Occipital lobe (tissue), 2 donors: ENCODE results near the gene SPHKAP. TPM values are rescaled to one million over a fixed set of nuclear protein-coding genes. Genes with fewer than 3 reads are reported as not detected.
A peak's percentile ranks its signal among the peaks of the same experiment; 100 is the strongest.
"Not testable (repeated sequence)": the region's sequence is repeated elsewhere in the genome, so short reads cannot be mapped to it uniquely, and the experiment has no call there.

ENCODE experiments used
- DNase-seq: peaks from one replicate; lab custom pipeline; 2025; lab: John Stamatoyannopoulos, UW
- total RNA-seq: library from RNA; depleted of rRNA; stranded (reverse); fragments of >200 nt; gene quantifications from one replicate; pipeline ENCODE4 v1.2.3, GENCODE V29; 2014

SPHKAP gene
- total RNA-seq, 1 donor from 2014 or later = 21.2 TPM

- DNase-seq = no peak
Observed at GRCh38 chr2:228039752-228040534, 141.5 kb downstream of the SPHKAP start.

GRCh38 chr2:228038967-228039366 lies 142.5 kb downstream of the SPHKAP start:
- no peak for DNase-seq

- no peak for DNase-seq
Observed at GRCh38 chr2:228037915-228038314, 143.6 kb downstream of the SPHKAP start.

- no peak for DNase-seq
Observed at GRCh38 chr2:228023619-228024018, 157.9 kb downstream of the SPHKAP start.

DNA sequence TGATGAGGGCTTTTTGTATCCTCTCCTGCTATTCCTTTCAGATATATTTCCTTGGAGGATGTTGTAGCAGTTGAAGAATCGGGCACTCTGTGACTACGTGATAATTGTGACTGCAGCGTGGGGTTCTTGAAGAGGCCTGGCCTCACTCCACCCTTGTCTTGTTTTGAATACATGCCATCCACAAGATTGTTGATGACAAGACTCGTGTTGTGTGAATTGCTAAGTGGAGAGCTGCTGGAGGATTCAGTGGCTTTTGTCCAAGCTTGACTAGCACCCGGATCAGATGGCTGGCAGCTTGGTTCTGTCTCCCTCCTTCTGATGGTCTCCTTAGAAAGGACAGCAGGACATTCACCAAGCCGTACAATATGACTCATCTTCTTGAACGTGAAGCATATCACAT lies 163.2 kb downstream of the SPHKAP start:
- DNase-seq = no peak

DNA sequence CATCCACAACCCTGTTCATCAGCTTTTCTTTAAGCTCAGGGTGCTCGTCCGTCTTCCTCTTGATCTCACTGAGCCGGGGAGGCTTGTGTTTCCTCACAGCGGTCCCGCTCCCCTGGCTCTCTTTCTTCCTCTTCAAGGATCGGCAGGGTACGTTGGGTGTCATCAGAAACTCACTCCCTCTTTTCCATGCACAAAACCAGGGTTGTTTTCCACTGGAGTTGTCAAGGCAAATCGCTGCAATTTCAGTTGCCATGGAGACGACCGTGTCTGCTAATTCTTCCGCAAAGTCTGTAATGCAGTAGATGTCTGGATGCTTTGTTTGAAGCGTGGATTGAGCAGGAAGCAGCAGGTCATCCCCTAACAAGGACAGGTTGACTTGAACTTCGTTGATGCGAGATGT lies 163.7 kb downstream of the SPHKAP start:
- DNase-seq = no peak

GRCh38 chr2:228016402-228016801 lies 165.1 kb downstream of the SPHKAP start:
- no peak for DNase-seq

- no peak for DNase-seq
Observed at GRCh38 chr2:228015741-228016140, 165.7 kb downstream of the SPHKAP start.

GRCh38 chr2:227996366-227996765 lies 185.1 kb downstream of the SPHKAP start:
- no peak for DNase-seq

DNA sequence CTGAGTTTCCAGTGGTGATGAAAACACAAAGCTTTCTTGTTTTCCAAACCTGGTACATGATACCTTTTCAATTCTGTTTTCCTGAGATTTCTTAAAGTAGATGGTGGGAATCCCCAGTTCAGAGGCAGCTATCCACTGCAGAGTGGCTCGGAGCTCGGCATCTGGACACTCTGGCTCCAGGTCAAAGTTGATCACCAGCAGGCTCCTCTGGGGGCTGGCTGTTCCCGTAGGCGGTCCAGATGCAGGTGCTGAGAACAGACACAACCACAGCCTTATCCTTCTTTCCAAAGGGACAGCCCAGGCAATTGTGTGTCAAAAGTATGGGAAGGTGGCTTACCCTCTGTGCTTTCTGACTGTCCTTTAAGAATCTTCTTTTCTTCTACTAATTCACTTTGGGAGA lies 190.6 kb downstream of the SPHKAP start:
- DNase-seq = no peak

- no peak for DNase-seq
Observed at GRCh38 chr2:227973241-227973640, 208.2 kb downstream of the SPHKAP start.

DNA sequence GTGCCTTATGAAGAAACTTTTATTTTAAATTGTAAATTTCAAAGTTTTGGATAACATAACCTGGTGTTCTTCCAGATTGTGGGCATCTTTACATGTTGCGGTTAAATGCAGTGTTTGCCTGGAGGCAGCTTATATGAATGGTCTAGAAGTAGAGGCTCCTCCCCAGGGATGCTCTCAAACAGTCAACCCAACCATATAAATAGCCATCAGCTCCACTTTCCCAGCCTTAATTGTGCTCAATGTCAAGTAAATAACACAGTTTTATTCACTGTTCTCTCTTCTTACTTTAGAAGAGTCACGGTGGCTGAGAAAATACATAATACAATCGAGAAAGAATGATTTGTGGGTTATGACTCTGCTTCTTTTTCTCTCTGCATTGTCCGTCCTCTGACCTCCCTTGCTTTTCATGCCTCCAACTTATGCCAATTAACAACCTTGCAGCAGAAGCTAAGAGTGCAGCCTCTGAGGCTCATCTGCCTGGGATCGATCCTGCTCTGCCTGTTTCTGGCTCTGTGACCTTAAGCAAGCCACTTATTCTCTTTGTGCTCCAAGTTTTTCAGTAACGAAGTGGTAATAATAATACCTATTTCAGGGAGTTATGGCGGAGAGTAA lies 209.8 kb downstream of the SPHKAP start:
- DNase-seq = no peak

- no peak for DNase-seq
Observed at GRCh38 chr2:227960317-227960716, 221.2 kb downstream of the SPHKAP start.

DNA sequence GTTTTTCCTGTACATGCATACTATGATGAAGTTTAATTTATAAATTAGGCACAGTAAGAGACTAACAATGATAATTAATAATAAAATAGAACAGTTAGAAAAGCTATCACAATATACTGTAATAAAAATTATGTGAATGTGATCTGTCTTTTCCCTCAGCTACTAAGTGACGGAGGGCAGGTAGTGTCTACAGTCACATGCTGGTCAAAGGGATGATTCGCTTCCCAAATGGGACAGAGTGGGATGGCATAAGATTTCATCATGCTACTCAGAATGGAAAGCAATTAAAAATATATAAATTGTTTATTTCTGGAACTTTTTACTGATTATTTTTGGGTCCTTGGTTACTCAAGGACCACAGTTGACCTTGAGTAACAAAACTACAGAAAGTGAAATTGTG lies 238.5 kb downstream of the SPHKAP start:
- no peak for DNase-seq

GRCh38 chr2:227942021-227942420 lies 239.5 kb downstream of the SPHKAP start:
- no peak for DNase-seq

GRCh38 chr2:227939271-227940027 lies 242.0 kb downstream of the SPHKAP start:
- peak; percentile 14 for DNase-seq

DNA sequence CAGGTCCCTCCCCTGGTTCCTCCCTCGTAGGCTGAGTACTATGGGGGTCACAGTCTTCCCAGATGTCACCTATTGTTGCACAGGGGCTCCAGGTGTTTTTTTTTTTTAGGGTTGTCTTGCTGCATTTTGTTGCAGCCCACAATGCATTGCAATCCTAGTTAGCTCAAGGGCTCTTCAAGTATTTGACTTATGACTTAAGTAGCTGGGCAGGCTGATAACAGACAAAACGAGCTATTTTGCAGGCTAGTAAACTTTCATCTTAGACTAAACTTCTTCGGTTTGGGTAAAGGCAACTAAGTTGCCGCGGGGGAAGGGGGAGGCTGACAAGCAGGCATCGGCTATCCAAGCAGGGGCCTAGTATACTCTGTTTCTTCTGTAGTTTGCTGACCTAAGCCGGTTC lies 245.2 kb downstream of the SPHKAP start:
- DNase-seq = not testable (repeated sequence)

DNA sequence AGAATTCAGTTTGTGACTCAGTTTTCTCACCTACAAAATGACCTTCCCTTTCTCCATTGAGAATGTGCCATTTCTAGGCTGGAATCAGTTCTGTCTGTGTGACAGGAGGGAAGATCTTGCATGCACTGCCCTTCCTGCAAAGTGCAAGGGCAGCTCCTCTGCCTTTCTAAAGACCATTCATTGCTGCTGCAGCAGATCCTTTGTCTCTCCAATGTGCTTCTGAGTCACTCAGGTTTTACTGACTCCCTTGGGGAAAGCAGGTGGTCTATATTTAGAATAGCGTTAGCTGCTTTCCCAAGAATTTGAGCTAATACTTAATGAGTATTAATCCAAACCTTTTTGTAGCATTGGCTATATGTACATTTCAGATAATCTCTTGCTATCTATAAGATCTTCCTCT lies 247.6 kb downstream of the SPHKAP start:
- DNase-seq = no peak

DNA sequence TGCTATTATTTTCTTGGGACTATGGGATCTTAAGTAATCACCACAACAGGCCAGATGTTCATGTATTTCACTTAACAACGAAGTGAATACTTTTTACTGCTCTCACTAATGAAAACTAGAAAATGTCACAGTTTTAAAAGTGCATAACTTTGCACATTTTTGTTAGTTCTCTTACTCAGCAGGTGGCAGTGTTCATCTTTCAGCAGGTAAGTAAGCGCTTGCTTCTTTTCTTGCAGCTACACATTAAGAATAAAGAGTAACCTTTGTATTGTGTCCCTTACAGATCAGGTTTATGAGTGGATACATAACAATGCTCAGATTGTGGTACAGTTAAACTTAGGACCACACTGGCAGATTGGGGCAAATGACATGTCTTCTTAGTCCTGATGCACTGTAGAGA lies 249.1 kb downstream of the SPHKAP start:
- no peak for DNase-seq

DNA sequence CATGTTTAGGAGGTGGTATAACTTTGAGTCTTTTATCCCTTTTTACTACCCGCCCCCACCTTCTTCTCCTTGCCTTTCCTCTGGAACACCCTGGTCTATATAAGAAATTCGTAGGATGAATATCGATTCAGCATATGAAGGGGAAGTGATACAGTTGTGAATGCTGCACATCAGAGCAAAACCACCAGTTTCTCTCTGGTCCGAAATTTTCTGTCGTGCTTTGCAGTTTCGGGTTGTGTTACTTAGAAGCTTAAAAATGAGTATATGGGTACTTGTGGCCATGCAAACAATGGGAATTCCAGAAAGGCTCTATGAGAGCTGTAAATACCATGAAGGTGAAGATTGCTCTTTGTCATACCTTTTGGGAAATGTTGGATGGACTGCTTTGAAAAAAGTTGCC lies 249.5 kb downstream of the SPHKAP start:
- DNase-seq = no peak
